DND-41 (cell line): ENCODE results near the gene RARS2.

Source experiments
- ATAC-seq: fragments of 200-7000 bp; cut with Tn5 transposase; 3 replicates; pipeline ENCODE4 v1.9.1; 2021; ENCODE audit warnings: low read depth; ENCODE audit not compliant: insufficient read depth
- DNase-seq: peaks from one replicate; pipeline ENCODE4 v3.0.0-alpha.2; 2020
- H2AFZ ChIP-seq: 2 replicates; pipeline ENCODE4 v1.6.0; 2012; ENCODE audit warnings: low read depth, low read length
- H3K27ac ChIP-seq: 2 replicates; pipeline ENCODE4 v1.5.1; 2012; ENCODE audit warnings: low read length, inconsistent platforms
- H3K27me3 ChIP-seq: fragments of 200-600 bp; sonication (generic); 2 replicates; pipeline ENCODE4 v1.6.0; 2012; ENCODE audit warnings: low read length, mild to moderate bottlenecking, inconsistent platforms; ENCODE audit not compliant: insufficient read depth, poor library complexity
- H3K36me3 ChIP-seq: 2 replicates; pipeline ENCODE4 v1.5.1; 2012; ENCODE audit warnings: low read length, inconsistent platforms; ENCODE audit not compliant: insufficient read depth
- H3K4me1 ChIP-seq: 2 replicates; pipeline ENCODE4 v1.5.1; 2012; ENCODE audit warnings: mild to moderate bottlenecking, low read length; ENCODE audit not compliant: insufficient read depth
- H3K4me2 ChIP-seq: 2 replicates; pipeline ENCODE4 v1.6.0; 2012; ENCODE audit warnings: mild to moderate bottlenecking, moderate library complexity, low read length, inconsistent platforms; ENCODE audit not compliant: insufficient read depth
- H3K4me3 ChIP-seq, 2 experiments: fragments of 200-600 bp in 1 of 2; shearing (Covaris generic) in 1 of 2; 2 replicates each; pipeline ENCODE4 v1.5.1; 2012 to 2016; ENCODE audit warnings: inconsistent platforms in 2 of 2, low read length in 2 of 2, mild to moderate bottlenecking in 2 of 2, low read depth in 1 of 2, moderate library complexity in 1 of 2
- H3K79me2 ChIP-seq: 2 replicates; pipeline ENCODE4 v1.6.0; 2012; ENCODE audit warnings: low read length, inconsistent platforms; ENCODE audit not compliant: insufficient read depth
- H3K9ac ChIP-seq: 2 replicates; pipeline ENCODE4 v1.6.0; 2012; ENCODE audit warnings: low read depth, mild to moderate bottlenecking, inconsistent platforms, low read length, moderate library complexity
- H3K9me3 ChIP-seq: 2 replicates; pipeline ENCODE4 v1.5.1; 2012; ENCODE audit warnings: low read length, moderate library complexity, mild to moderate bottlenecking, inconsistent platforms; ENCODE audit not compliant: insufficient read depth, severe bottlenecking
- H4K20me1 ChIP-seq: 2 replicates; pipeline ENCODE4 v1.6.0; 2012; ENCODE audit warnings: low read length; ENCODE audit not compliant: insufficient read depth
- CTCF ChIP-seq: IDR thresholded peaks from 2 replicates; pipeline ENCODE4 v1.5.1; 2012; ENCODE audit warnings: borderline replicate concordance, low read length, moderate library complexity, mild to moderate bottlenecking; ENCODE audit not compliant: poor library complexity, severe bottlenecking; ENCODE audit errors: extremely low read depth
- EZH2 ChIP-seq: IDR thresholded peaks from 3 replicates; pipeline ENCODE4 v1.6.1; 2012; ENCODE audit warnings: borderline replicate concordance, low read depth, mild to moderate bottlenecking, moderate library complexity, low read length, inconsistent platforms; ENCODE audit not compliant: severe bottlenecking

The RARS2 gene

GRCh38 chr6:87589693-87590416, at the start of gene RARS2, which contains the start of gene ORC3:
Gene RARS2, minus strand, starts transcription at chr6:87589987. Its CDS starts 30 bp downstream, at chr6:87589957.
Gene ORC3, plus strand, starts transcription at chr6:87590135. Its CDS starts 34 bp downstream, at chr6:87590169.
- Histone ChIP-seq H3K4me1 (peaks cover 43% of the 10 kb centered on the region), H3K9me3 (no peaks in the 10 kb centered on the region), H3K27ac (peak within 1 kb of the TSS; percentile 87), H3K79me2 (peaks cover 86% of the 10 kb centered on the region), H2AFZ (peak within 1 kb of the TSS; percentile 85), H3K9ac (peak within 1 kb of the TSS; percentile 74), H3K27me3 (no peaks in the 10 kb centered on the region), H3K36me3 (peaks cover 26% of the 10 kb centered on the region), H4K20me1 (peaks cover 11% of the 10 kb centered on the region; the same call in 1 of the 2 replicates), H3K4me2 (peak within 1 kb of the TSS; percentile 92), H3K4me3 (peak within 1 kb of the TSS; percentile 78 to 94)
- no peak for TF ChIP-seq EZH2
- peak; percentile 1 for TF ChIP-seq CTCF
- peak; percentile 99 for ATAC-seq
- DNase-seq, result peak; percentile 94

- TF ChIP-seq EZH2 (no peak), CTCF (no peak)
- Histone ChIP-seq H3K4me2 (no peak overlapping the region), H4K20me1 (no peaks in the 10 kb centered on the region), H3K9me3 (no peaks in the 10 kb centered on the region), H2AFZ (no peak overlapping the region), H3K27me3 (no peaks in the 10 kb centered on the region), H3K4me3 (no peak overlapping the region), H3K4me1 (no peaks in the 10 kb centered on the region), H3K79me2 (no peaks in the 10 kb centered on the region; the same call in 1 of the 2 replicates), H3K27ac (no peak overlapping the region), H3K36me3 (peaks cover 42% of the 10 kb centered on the region), H3K9ac (no peak overlapping the region)
- ATAC-seq, result no peak
- no peak for DNase-seq
These were observed 49.6 kb upstream of the RARS2 start for GRCh38 chr6:87639373-87639772.

- Histone ChIP-seq H3K9me3 (no peaks in the 10 kb centered on the region), H4K20me1 (no peaks in the 10 kb centered on the region), H3K9ac (no peak overlapping the region), H3K4me1 (no peaks in the 10 kb centered on the region), H3K27ac (no peak overlapping the region), H3K4me2 (no peak overlapping the region), H2AFZ (no peak overlapping the region), H3K79me2 (no peaks in the 10 kb centered on the region; the same call in 1 of the 2 replicates), H3K4me3 (no peak overlapping the region), H3K36me3 (peaks cover 45% of the 10 kb centered on the region), H3K27me3 (no peaks in the 10 kb centered on the region)
- DNase-seq, result no peak
- TF ChIP-seq CTCF (no peak), EZH2 (no peak)
- ATAC-seq, result no peak
These were observed 47.3 kb upstream of the RARS2 start for GRCh38 chr6:87637106-87637505.
